ENCODE measurements around the gene IL1R2.

GRCh38 chr2:101971836-101972235, 19.9 kb upstream of the IL1R2 start:
- no peak for TF ChIP-seq POLR2AphosphoS5 (IDR thresholded peaks at IDR 0.05)
- TF ChIP-seq CTCF (IDR thresholded peaks at IDR 0.05), result no peak

Data from suprapubic skin (tissue), 3 donors.